Stimulated activated CD8-positive, alpha-beta memory T cell treated with anti-CD3 and anti-CD28 coated beads, Interleukin-7, amount 100 ng/mL, for 1 hour (primary cell): Measurements from ENCODE around the gene TOMM40L.

Experiments used
- DNase-seq, 2 donors: peaks; one replicate each; pipeline ENCODE4 v3.0.0-alpha.2; 2020; ENCODE audit warnings: low read depth in 2 of 2

Gene TOMM40L

DNA sequence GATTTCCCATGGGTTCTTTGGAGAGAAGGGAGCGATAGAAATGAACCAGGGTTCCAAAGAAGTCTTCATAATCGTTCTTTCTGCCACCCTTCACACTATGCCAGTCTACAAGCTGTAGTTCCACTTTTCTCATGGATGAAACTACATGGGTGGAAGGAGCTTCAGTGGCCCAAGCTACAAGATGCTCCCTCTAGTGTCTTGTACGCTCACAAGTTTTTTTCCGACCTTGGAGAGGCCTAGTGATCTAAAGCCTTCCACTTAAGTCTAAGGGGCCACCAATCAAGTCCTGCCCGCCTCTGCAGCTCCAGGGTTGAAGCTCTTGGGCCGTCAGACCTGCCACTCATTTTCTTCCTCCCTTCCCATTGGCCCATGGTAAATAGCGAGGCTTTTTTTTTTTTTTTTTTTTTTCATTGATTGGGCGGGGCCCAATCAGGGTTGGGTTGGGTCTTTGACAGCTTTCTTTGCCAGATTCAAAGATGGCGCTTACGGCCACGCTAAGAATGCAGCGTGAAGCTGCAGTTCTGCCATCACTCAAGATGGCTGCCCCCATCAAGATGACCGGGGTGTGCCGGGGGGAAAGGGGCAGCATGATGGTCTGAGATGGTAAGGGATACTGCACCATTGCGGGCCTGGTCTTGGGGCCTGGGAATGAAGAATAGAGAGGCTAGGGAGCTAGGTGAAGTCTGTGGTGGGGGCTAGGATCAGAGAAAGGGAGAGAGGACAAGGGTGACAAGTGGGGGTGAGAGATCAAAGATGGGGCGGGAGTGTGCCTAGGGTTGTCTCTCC, at the start of gene TOMM40L:
TOMM40L (plus strand) TSS at position 527 of the 786 bp plus-strand sequence. CDS start 430 bp downstream, outside the sequence.
- DNase-seq: peak; percentile 58 to 72

DNA sequence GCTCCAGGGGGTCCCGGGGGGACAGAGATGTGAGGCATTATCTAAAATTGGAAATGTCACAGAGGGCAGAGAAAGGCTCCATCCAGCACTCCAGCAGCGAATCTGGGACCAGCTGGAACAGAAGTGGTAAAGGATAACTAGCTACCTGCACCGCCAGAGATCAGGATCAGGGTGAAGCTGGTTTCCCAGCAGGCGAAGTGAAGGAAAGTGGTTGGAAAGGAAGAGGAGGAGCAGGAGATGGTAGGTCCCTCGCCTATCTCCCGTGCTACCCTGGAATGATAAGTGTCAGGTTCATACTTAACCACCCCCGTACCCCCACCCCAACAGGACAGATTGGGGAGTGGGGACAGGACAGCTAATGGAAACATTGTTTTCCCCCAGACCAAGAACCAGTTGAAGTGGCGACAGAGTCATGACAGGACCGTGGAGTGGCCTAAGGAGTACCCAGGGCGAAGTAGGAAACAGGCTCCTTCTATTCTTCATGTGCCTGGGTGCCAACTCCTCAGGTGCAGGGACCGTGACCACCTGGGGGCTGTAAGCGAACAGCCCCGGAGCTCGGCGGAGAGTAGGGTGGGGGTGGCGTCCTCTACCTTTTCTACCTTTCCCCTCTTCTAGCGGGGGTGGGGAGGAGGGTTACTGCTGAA, 49.3 kb upstream of the TOMM40L start:
- no peak for DNase-seq

DNA sequence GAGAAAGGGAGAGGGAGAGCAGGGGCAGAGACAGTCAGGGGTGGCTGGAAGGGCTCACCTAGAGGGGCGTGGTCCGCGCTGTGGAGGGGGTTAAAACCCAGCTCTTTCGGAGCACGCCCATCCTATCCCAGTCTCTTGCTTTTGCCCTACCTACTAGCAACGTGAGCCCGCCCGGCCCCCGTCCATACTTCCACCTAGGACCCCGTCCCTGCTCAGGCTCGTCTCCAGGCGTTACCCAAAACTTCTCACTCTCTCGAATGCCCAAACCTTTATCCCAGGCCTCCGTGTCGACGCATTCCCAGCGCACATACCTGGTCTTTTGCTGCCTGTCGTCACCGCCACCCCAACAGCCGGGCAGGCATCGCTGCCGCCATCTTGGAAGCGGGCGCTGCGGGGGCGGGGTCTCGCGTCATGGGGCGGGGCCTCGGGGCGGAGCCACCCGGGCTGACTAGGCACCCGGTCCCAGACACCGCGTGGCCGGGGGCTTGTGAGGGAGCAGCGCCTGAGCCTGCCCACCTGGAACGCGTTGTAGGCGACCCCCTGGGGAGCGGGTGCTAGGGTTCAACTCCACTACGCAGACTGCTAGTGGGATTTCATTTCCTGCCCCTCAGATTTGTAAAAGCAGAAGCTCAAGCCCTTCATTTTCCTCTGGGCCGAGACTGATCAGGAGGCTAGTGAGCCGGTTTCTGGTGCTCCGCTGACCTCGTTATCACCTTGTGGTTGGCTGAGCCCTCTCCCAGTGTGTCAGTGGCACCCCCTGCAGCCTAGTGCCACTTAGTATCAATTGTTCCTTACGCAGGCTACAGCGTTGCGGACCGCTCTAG, 48.5 kb upstream of the TOMM40L start, which contains the start of gene B4GALT3:
B4GALT3 (minus strand) TSS at position 396 of the 824 bp plus-strand sequence. CDS start 1,447 bp downstream, outside the sequence.
- peak; percentile 92 to 96 for DNase-seq

DNA sequence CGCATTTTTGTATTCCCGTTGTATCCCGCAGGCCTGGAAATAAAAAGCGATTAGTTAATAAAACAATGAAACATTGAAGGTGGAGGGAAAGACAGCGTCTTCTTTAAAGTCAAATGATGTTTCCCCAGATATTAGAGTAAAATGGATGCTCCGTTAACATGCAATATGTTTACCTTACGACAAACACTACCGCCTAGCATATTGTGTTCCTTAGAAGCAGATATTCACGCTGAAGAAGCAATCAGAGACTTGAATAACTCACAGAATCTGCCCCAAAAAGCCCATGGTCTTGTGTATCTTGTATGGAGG, 48.0 kb upstream of the TOMM40L start:
- no peak for DNase-seq

DNA sequence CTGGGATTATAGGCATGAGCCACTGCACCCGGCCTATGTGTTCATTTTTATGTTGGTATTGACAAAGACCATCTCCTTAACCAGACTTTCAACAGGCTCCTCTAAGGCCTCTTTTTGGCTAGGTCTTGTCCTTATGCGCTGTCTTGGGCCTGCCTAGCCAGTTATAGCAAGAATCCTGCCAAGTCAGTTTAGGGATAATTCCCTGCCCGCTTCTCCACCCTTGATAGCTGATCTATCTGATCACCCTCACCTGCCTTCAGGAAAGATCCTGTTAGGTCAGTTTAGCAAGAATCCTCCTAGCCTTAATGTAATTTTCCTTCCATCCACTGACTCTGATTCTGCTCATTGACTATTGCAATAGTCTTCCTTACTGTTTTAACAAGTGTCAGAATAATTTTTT, 46.2 kb upstream of the TOMM40L start:
- no peak for DNase-seq

DNA sequence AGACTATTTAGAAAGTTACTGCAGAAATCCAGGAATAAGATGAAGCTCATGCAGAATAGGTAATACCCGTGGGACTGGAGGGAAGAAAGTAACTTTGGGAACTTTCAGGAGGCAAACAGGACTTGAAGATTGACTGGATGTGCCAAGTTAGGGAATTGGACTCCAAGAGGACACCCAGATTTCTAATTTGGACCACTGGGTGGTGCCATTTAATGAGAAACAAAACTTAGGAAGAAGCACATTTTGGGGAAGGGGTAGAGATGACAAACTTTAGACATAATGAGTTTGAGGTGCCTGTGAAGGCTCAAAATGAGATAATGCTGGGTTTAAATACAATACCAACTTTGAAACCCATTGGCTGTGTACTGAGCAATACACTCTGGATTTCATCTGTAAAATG, 45.2 kb upstream of the TOMM40L start:
- DNase-seq: no peak

DNA sequence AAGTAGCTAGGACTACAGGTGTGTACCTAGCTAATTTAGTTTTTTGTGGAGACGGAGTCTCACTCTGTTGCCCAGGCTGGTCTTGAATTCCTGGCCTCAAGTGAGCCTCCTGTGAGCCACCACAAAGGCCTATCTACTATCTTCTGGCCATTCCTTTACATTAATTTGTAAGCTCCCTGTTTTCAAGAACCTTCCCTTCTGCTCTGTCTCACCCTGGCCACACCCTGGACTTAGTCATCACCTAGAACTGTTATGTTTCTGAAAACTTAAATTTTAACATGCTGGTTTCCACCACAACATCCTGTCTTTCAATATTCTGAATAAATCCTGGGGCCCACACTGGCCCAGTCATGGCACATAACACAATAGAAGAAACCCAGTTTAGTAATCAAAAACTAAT, 43.6 kb upstream of the TOMM40L start:
- no peak for DNase-seq

DNA sequence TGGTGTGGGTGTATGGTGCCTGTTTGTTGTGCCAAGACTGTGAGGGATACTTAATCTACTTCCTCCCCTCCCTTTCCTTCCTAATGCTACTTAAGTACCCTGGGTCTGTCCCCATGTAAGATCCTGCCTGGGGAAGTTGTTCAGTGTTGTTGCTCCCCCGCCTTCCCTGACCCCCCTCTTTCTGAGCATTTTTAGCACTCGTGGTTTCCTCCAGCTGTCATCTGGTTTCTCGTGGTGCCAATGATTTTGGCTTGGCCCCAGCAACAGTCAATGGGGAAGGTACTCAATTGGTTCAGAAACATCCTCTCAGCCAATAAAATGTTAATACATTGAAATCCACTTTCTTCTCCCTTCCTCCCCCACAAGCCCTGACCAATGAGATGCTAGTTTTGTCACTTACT, 40.6 kb upstream of the TOMM40L start:
- peak in 1 of 2 donors; percentile 44 for DNase-seq

DNA sequence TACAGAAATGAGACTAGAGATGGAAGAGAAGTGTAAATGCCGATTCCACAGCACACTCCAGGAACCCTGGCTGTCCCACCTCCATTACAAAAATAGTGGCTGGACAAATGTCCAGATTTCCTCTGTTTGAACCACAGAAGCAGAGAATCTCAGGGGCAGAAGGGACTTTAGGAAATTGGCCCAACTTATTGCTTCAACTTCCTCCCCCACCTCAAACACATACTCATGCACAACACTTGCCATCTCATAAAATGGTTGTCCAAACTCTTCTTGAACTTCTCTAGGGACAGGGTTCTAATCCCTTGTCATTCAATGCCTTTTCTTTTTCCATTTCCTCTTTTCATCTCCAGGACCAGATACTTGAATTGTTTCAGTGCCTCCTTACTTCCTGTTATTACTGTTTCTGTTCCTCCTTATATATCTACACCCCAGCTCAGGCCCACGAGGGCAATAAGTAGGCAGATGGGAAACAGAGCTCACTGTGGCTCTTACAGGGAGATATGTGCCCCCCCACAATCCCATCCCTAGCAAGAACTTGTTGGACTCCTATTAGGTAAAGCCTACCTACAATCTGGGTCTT, 40.0 kb upstream of the TOMM40L start:
- DNase-seq: no peak

DNA sequence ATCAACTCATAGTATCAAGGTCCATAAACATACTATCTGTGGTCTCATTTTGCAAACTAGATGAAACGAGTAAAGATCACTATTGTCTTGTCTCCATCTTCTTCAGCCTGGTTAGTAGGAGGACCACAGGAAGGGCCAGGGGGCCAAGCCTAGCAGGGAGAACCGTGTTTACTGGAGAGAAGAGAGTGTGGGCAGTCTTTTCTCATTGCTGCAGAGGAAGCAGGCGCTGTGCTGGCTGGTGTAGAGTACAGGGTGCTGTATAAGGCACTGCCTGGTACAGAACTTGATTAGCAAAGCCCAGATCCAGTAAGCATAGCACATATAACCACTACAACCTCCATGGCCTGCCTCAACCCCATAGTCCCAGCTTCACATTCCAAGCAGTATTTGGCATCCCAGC, 38.5 kb upstream of the TOMM40L start:
- no peak for DNase-seq

DNA sequence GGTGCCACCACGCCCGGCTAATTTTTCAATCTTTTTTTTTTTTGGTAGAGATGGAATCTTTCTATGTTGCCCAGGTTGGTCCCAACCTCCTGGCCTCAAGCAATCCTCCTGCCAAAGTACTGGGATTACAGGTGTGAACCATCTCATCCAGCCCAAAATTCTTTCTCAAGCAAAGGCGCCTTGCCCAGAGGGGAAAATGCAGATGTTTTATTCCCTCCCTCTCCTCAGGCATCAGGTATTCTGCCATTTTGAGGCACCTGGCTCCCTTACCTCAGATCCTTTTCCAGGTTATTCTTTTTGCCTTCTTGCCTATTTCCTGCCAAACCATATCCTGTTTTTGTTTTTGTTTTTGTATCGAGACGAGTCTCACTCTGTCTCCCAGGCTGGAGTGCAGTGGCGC, 37.5 kb upstream of the TOMM40L start:
- DNase-seq: no peak

DNA sequence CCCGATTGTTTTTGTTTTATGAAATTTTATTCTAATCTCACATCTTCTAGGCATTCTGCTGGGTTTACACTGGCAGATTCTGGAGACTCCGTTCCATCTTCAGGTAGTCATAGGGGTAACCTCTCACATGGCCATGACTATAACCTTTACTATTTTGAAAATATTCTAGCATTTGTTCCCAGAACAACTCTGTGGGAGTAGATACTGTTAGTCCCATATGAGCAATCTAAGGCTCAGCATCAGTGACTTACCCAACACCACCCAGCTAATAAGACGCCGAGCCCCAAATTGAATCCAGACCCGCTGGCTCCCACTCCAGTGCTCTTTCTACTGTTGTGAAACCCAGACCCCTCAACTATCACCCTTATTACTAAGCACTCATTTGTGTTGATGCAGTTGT, 36.8 kb upstream of the TOMM40L start:
- DNase-seq: no peak

DNA sequence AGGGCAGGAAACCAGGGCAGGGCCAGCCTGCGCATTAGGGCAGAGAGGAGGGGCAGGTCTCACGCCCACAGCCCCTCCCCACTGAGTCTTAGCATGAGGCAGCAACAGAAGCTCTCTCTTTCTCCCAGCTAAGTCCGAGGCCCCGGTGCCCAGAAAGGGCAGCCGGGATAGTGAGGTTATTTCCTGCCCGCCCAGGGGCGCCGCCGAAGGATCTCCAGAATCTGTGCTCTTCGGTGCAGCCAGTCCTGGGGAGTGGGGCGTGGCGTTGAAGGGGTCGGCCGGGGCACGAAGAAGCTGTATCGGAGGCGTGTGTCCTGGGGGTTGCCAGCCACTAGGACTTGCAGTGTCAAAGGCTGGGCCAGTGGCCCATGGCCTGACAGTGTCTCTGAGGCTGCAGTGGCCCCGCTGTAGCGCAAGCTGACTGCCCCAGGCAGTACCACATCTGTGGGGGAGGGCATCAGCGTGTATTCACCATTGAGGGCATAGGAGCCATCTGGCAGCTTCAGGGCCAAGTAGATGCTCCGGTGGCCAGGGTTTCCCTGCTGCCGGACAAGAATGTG, 34.8 kb upstream of the TOMM40L start:
- no peak for DNase-seq

DNA sequence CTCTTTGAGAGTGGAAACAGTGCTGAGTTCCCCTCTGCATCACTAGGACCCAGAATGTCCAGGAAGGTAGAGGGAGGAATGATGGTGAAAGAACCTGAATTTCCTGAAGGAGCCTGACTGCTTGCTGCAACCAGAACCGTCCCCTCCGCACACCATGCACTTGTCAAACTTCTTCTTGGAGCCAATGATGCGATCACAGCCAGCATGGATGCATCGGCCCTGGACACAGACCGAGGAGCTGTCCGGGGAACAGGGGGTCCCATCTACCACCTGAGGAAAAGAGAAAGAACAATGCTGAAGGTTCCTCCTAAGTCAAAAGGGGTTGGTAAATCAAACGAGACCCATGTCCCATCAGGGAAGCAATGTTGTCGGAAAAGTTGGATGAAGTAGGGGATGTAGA, 33.9 kb upstream of the TOMM40L start:
- no peak for DNase-seq

DNA sequence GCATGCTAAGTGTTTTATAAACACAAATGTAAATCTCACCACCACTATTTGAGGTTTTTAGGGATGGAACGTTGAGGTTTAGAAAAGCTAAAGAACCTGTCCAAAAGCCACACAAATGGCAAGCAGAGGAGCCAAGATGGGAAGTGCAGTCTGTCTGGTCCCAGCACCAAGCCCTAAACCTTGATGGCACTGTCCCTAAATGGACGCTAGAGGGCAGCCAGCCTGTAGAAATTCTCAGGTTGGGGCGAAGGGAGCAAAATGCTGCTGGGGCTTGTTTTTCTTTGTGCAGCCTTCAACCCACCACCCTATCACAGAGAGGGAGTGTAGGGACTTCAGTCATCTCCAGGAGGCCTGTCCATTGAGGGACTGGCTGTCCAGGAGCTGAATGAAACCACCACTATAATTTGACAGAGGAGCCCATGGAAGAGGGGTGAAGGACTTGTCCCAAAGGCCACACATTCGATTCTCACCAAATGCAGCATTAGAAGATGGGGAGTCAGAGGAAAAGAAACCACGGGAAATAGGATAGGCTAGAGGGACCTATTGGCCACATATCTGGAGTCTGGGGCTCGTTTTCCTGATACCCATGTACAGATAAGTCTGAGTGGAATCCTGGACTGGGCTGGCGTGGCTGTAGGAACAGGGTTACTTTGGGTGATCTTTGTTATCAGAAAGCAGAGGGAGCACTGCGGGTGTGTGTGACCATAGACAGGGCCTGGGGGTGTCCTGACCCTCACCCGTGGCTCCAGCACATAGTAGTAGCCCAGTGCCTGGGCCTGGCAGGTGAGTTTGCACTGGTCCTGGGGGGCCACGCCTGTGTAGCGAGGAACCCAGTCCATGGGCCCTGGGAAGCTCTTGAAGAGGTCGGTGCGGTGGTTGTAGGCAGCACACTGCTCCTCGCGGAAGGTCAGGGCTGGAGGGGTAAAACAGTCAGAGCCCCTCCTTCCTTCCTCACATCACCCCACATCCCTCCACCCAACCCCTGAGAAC, 33.1 kb upstream of the TOMM40L start:
- DNase-seq: peak in 1 of 2 donors; percentile 41

DNA sequence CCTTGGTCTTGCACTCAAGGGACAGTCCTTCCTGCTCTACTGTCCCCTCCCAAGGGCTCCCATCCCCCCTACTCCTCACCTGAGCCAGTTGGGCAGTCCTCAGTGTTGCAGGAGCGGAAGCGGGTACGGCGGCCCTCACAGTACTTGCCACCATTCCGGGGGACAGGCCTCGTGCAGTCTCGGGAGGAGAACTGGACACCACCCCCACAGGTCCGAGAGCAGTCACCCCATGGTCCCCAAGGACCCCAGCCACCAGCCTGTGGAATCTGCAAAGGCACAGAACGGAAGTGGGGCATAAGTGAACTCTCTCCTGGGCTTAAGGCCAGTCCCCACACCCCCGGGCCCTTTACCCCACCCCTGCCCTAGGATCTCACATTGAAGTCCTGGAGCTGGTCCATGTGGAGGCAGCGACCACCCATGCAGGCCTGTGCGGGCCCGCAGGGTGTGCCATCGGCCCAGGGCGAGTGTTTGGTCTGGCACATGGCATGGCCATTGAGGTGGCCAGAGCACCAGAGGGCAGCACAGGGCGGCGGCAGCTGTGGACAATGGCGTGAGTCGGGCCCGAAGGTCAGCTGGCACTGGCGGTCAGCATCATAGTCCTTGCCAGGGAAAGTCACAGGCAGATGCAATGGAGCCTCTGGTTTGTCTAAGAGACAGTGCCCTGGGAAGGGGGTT, 32.2 kb upstream of the TOMM40L start:
- DNase-seq: no peak

DNA sequence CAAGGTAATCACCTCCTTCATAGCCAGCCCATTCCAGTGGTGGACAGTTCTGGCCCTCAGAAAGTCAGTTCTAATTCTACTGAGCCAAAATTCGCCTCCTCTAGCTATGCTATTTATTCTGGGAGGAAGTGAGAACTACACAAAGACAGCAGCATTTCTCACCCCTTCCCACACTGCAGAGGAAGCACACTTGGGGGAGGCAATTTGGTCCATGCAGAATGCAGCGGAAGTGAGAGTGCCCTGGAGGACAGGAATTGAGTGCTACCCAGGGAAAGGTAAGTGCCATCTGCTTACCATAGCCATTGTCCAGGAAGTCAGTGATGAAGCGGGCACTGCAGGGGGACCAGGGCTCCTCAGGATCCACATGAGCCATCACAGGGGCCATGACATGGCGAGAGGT, 30.7 kb upstream of the TOMM40L start:
- DNase-seq: no peak

DNA sequence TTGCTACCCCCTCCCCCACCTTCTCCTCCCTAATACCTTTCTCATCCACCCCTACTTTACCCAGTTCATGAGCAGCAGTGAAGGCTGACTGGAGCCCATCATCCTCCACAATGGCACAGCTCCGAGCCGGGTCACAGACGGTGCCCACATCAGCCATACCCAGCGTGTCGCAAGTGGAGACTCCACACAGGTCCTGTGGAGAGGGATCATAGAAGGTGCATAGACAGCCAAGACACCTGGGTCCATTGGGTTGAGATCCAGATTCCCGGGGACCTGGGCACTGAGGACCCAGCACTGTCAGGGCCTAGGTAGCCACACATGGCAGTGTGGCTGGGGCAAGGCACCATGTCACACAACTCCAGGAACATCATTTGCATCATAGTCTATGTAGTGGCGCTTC, 29.7 kb upstream of the TOMM40L start:
- no peak for DNase-seq

DNA sequence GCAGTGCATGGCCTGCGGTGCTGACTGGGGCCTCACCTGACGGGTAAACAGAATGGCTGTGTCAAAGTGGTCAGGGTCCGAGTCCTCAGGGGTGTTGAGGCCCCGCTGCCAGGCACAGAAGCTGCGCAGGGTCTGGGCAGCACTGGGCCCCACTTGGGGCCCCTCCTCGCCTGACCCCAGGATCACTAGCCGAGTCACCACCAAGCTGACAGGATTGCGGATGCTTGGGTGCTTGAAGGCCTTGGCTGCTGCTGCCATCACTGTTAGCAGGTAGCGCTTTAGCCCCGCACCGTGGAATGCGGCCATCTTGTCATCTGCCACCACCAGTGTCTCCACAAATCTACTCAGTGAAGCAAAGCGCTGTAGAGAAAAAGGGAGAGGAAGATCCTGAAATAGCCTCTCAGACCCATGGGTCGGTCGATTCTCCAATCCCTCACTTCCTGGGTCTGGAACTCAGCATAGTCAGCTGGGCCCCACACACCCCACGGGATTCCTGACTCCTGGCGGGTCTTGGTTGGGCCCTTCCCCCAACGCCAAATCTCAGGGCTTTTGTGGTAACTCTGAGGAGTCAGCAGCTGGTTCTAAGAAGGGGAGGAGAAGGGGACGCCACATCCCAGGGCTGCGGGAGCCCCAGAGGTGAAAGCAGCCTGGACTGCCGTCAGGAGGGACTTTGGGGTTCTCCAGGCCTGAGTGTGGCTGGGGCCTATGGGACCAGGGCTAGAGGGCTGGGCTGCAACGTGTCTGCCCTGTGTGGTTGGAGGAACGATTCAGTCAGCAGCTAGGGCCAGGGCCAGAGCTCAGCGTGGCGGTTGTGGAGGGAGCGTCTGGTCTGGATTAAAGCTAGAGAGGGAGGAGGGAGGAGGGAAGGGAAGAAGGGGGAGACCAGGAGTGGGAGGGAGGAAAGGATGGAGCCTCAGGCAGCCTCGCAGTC, 29.1 kb upstream of the TOMM40L start:
- DNase-seq: no peak
